PC-3 (cell line): ENCODE measurements around the gene ASB2. TPM values are rescaled to one million over a fixed set of nuclear protein-coding genes. Genes with fewer than 3 reads are reported as not detected.

Experiments
- ATAC-seq: fragments of 200-7000 bp; cut with Tn5 transposase; 2 replicates; pipeline ENCODE4 v1.9.1; 2020; ENCODE audit warnings: mild to moderate bottlenecking, moderate library complexity
- BruUV-seq: library from RNA; stranded (reverse); fragments of 400-500 nt; replicated peaks from 2 replicates; lab custom pipeline; 2021; lab: Mats Ljungman, UMichigan
- CTCF ChIA-PET: fragments of 300-600 bp; sonication (Branson Sonifier 250); formaldehyde crosslinking; loops from one replicate; lab custom pipeline; 2022; ENCODE audit warnings: antibody characterized with exemption; lab: Charles Lee
- POLR2A ChIA-PET: fragments of 300-600 bp; sonication (Branson Sonifier 250); formaldehyde crosslinking; loops from one replicate; lab custom pipeline; 2022; ENCODE audit warnings: antibody characterized with exemption; ENCODE audit not compliant: unreplicated experiment; lab: Charles Lee
- DNase-seq: peaks from one replicate; pipeline ENCODE4 v3.0.0-alpha.2; 2015
- H2AFZ ChIP-seq: fragments of 300-600 bp; sonication (generic); 2 replicates; pipeline ENCODE4 v1.6.0; 2016; ENCODE audit warnings: antibody characterized with exemption, low read length
- H3F3A ChIP-seq: fragments of 300-600 bp; sonication (generic); one replicate; pipeline ENCODE4 v1.6.0; 2017; ENCODE audit warnings: antibody characterized with exemption, low read length, control low read depth, mild to moderate bottlenecking; ENCODE audit not compliant: unreplicated experiment
- H3K27ac ChIP-seq: fragments of 300-600 bp; sonication (generic); 2 replicates; pipeline ENCODE4 v1.5.1; 2016; ENCODE audit warnings: mild to moderate bottlenecking, low read length
- H3K27me3 ChIP-seq: fragments of 300-600 bp; sonication (generic); 2 replicates; pipeline ENCODE4 v1.6.1; 2016; ENCODE audit warnings: low read length, mixed read lengths
- H3K36me3 ChIP-seq: fragments of 300-600 bp; sonication (generic); 2 replicates; pipeline ENCODE4 v1.6.1; 2016; ENCODE audit warnings: low read depth, mixed run types, low read length, mixed read lengths
- H3K4me1 ChIP-seq: fragments of 300-600 bp; sonication (generic); 2 replicates; pipeline ENCODE4 v1.5.1; 2016; ENCODE audit warnings: low read length; ENCODE audit not compliant: insufficient read depth
- H3K4me2 ChIP-seq: fragments of 300-600 bp; sonication (generic); 2 replicates; pipeline ENCODE4 v1.6.0; 2016; ENCODE audit warnings: low read length
- H3K4me3 ChIP-seq: fragments of 300-600 bp; sonication (generic); 2 replicates; pipeline ENCODE4 v1.5.1; 2016; ENCODE audit warnings: mild to moderate bottlenecking, low read length, mixed read lengths
- H3K79me2 ChIP-seq: fragments of 300-600 bp; sonication (generic); 2 replicates; pipeline ENCODE4 v1.6.1; 2017; ENCODE audit warnings: low read length, mixed read lengths
- H3K9ac ChIP-seq: fragments of 300-600 bp; sonication (generic); 2 replicates; pipeline ENCODE4 v1.6.0; 2016; ENCODE audit warnings: mild to moderate bottlenecking, low read length
- H3K9me2 ChIP-seq: fragments of 300-600 bp; sonication (generic); replicated peaks from 2 replicates; pipeline ENCODE4 v1.6.1; 2016; ENCODE audit warnings: mixed run types, low read length, mixed read lengths
- H3K9me3 ChIP-seq: fragments of 300-600 bp; sonication (generic); 2 replicates; pipeline ENCODE4 v1.6.1; 2016; ENCODE audit warnings: low read length, mixed read lengths
- H4K20me1 ChIP-seq: fragments of 300-600 bp; sonication (generic); 2 replicates; pipeline ENCODE4 v1.6.1; 2016; ENCODE audit warnings: low read length, mixed read lengths
- CTCF ChIP-seq: fragments of 300-600 bp; sonication (generic); conservative IDR thresholded peaks from 2 replicates; pipeline ENCODE4 v1.5.1; 2017; ENCODE audit warnings: antibody characterized with exemption, low read depth, mild to moderate bottlenecking, low read length
- EZH2 ChIP-seq: fragments of 300-600 bp; sonication (generic); IDR thresholded peaks from one replicate; pipeline ENCODE4 v1.6.1; 2017; ENCODE audit warnings: antibody characterized with exemption, mild to moderate bottlenecking, low read length; ENCODE audit not compliant: unreplicated experiment
- EZH2phosphoT487 ChIP-seq: fragments of 300-600 bp; sonication (generic); IDR thresholded peaks from 2 replicates; pipeline ENCODE4 v1.6.1; 2018; ENCODE audit warnings: mild to moderate bottlenecking, antibody characterized with exemption, low read length, borderline replicate concordance
- intact Hi-C: fragments of 100-400 bp; cut with micrococcal nuclease; formaldehyde crosslinking; loops from 2 replicates; pipeline ENCODE4 v1.9.0; 2023
- total RNA-seq: library from RNA; depleted of rRNA; stranded (reverse); fragments of >200 nt; gene quantifications from 2 replicates; pipeline ENCODE4 v1.2.3, GENCODE V29; 2014

The ASB2 gene
- total RNA-seq, 1 experiment from 2014 or later = 0.22 TPM

DNA sequence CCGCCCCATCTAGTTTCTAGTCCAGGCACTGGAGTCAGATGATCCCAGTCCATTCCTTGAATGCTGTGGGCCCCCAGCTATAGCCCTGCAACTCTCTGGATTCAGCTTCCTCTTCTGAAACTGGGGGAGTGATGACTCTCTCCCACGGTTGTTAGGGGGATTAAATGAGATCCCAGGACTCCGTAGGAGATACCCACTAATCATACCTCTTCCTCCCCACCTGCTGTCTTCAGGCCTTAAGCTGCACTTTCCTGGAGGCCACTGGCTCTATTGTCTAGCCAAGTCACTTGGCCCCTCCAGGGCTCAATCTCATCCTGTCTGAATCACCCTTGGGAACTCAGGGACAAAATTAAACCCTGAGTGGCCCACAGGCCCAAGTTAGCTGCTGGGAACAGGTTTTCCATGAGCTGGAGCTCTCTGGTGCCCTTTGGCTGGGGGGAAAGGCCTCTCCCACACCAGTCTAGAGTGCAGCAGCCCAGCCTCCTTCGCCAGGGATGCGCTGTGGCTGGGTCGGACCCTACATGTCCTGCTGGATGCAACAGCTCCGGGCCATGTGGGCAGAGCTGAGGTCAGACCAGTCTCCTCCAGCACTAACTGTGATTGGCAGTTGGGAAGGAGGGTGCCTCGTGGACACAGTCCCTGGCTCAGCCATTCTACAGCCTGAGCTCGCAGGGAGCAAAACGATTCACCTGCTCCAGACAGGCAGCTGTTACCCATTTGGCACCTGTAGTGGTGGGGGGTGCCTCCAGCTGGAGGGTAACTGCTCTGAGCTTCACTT lies 6.0 kb upstream of the ASB2 start:
- H4K20me1 ChIP-seq = no peaks in the 10 kb centered on the region
- H3K4me2 ChIP-seq = no peak overlapping the region
- H3K4me1 ChIP-seq = peaks cover 2% of the 10 kb centered on the region; the same call in 1 of the 2 replicates
- H3K27me3 ChIP-seq = no peaks in the 10 kb centered on the region
- no peaks in the 10 kb centered on the region for H3F3A ChIP-seq
- DNase-seq (no peak), ATAC-seq (no peak)
- TF ChIP-seq CTCF (no peak), EZH2phosphoT487 (no peak)
- no TSS peak for BruUV-seq
- no peak overlapping the region for H2AFZ ChIP-seq
- H3K27ac ChIP-seq = no peak overlapping the region
- H3K4me3 ChIP-seq = no peak overlapping the region
- no peaks in the 10 kb centered on the region for H3K79me2 ChIP-seq
- POLR2A ChIA-PET = no interaction called here
- no peaks in the 10 kb centered on the region for H3K36me3 ChIP-seq
- intact Hi-C loops = no loop called here
- CTCF ChIA-PET = no interaction called here
- H3K9me3 ChIP-seq = no peaks in the 10 kb centered on the region
- H3K9ac ChIP-seq = no peak overlapping the region
- no peaks in the 10 kb centered on the region for H3K9me2 ChIP-seq

- peaks cover 2% of the 10 kb centered on the region; the same call in 1 of the 2 replicates for H3K4me1 ChIP-seq
- intact Hi-C loops = no loop called here
- ChIA-PET CTCF (interaction anchor here (0.9 kb wide), 1 partner anchor 195 kb away, joined by 3 read pairs; no protein-coding TSS in a partner anchor), POLR2A (no interaction called here)
- no peak for TF ChIP-seq EZH2phosphoT487
- TF ChIP-seq EZH2 = no peak
- no peak for TF ChIP-seq CTCF
- no peaks in the 10 kb centered on the region for H3F3A ChIP-seq
- no peaks in the 10 kb centered on the region for H3K36me3 ChIP-seq
- no peak overlapping the region for H2AFZ ChIP-seq
- H3K9me2 ChIP-seq = no peaks in the 10 kb centered on the region
- no peak overlapping the region for H3K4me2 ChIP-seq
- ATAC-seq (no peak), DNase-seq (no peak)
- no peaks in the 10 kb centered on the region for H4K20me1 ChIP-seq
- H3K27ac ChIP-seq = no peak overlapping the region
- H3K9ac ChIP-seq = no peak overlapping the region
- 0 out of 2 replicates have a peak, but pooled peaks cover 3% of the 10 kb centered on the region for H3K27me3 ChIP-seq
- no peaks in the 10 kb centered on the region for H3K79me2 ChIP-seq
- BruUV-seq = no TSS peak
- H3K4me3 ChIP-seq = no peak overlapping the region
- H3K9me3 ChIP-seq = no peaks in the 10 kb centered on the region
Measured at GRCh38 chr14:93981316-93982229, 5.2 kb upstream of the ASB2 start.
